Activated T-helper 9 cell treated with anti-CD3 and anti-CD28 coated beads, Interleukin-2, amount 50 U/mL, for 16 hours (primary cell): ENCODE measurements around the gene BSG.
A peak's percentile ranks its signal among the peaks of the same experiment; 100 is the strongest.
"Not testable (repeated sequence)": the region's sequence is repeated elsewhere in the genome, so short reads cannot be mapped to it uniquely, and the experiment has no call there.

Source experiments
- DNase-seq: peaks from one replicate; pipeline ENCODE4 v3.0.0-alpha.2; 2020; ENCODE audit warnings: low read depth

BSG gene

DNA sequence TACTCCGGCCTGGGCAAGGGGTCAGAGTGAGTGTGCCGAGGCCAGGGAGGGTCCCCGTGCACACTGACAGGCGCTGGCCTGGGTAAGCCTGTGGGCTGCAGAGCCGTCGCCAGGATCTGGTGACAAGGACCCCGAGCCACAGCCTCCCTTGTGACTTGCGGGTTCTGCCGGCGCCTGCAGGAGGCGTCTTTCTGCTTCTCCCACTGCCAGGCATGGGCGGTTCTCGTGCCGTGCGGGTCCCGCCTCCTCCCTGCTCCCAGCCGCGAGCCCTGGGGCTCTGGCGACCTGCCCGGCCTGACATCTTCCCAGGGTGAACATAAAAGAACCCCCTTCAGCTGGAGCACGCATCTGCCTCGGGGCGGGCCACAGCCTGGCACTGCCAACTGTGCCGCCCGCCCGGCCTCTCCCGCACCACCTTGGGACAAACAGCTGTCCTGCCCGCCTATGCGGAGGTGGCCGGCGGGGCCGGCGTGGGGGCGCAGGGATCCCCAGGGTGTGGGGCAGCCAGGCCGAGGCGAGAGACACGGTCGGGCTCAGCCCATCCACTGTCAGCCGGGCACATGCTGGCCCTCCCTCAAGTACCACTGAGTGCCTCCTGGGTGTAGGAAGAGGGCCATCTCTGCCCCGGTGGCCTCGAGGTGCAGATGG, 15.8 kb downstream of the BSG start:
- peak; percentile 48 for DNase-seq

DNA sequence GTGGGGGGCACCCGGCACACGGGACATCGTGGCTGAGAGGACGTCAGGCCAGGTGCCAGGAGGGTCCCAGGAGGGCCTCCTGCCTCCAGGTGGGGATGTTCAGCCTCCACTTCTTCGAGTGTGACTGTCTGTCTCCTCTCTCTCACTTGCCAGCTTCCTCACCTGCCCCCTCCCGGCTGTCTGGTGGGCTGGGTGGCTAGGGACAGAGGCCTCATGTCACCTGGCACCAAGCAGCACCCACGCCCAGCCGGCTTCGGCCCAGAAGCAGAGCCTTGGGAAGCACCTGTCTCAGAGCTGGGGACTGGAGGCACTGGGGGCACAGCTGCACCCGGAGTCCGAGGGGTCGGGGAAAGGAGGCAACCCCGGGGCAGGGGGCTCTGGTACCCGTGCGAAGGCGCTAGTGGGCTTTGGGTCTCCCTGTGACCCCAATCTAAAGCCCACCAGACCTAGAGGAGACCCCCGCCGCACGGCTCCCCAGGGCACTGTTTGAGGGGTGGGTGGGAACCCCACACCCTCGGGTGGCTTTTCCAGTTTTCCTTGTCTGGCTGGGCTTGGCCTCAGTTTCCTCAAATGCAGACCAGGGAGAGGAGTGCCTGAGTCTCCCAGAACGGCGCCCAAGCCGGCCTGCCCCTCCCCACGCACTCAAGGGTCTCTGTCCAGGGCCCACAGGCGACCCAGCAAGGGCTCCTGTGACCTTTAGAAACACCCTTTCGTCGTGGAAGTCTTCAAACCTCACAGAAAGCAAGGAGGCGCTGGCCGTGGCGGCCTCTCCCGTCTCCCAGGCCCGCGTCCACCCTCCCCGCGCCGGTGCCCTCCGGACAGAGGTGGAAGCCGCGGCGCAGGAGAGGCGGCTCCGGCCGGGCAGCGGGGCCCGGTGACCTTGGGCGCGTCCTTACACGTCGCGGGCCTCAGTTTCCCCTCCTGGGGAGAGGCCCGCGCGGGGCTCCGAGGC, 16.6 kb downstream of the BSG start:
- no peak for DNase-seq

DNA sequence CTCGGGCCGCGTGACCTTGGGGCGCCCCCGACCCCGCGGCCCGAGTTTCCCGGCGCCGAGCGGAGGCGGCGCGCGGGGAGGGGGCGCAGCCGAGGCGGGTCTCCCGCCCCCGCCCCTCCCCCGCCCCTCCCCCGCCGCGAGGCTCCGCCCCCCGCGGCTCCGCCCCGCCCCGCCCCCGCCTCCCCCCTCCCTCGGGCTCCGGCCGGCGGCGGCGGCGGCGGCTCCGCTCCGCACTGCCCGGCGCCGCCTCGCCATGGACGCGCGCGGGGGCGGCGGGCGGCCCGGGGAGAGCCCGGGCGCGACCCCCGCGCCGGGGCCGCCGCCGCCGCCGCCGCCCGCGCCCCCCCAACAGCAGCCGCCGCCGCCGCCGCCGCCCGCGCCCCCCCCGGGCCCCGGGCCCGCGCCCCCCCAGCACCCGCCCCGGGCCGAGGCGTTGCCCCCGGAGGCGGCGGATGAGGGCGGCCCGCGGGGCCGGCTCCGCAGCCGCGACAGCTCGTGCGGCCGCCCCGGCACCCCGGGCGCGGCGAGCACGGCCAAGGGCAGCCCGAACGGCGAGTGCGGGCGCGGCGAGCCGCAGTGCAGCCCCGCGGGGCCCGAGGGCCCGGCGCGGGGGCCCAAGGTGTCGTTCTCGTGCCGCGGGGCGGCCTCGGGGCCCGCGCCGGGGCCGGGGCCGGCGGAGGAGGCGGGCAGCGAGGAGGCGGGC, 17.4 kb downstream of the BSG start, which contains the start of gene HCN2:
Gene HCN2 (plus strand): TSS at position 189 of the 703 bp plus-strand sequence. CDS start 65 bp downstream, at position 254.
- no peak for DNase-seq

DNA sequence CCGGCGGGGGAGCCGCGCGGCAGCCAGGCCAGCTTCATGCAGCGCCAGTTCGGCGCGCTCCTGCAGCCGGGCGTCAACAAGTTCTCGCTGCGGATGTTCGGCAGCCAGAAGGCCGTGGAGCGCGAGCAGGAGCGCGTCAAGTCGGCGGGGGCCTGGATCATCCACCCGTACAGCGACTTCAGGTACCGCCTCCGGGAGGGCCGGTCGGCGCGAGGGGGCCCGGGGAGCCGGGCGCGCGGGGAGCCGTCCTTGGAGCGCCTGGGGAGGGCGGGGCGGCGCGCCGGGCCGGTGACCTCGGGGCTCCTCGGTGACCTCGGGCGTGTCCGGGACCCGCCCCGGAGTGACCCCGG, 18.0 kb downstream of the BSG start:
- no peak for DNase-seq

DNA sequence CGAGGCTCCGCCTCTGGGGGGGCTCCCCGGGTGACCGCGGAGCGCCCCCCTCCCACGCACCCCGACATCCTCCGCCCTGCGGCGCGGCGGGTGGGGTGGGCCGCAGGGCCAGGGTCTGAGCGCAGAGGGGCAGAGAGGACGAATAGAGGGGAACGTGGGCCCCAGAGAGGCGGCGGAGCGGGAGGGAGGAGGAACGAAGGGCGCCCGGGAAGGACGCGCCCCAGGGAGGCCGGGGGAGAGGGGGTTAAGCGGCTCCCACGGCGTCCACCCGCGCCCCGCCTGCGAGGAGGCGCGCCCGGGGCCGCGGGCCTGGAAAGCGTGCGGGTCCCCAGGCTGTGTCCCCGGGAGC, 18.3 kb downstream of the BSG start:
- DNase-seq: no peak

DNA sequence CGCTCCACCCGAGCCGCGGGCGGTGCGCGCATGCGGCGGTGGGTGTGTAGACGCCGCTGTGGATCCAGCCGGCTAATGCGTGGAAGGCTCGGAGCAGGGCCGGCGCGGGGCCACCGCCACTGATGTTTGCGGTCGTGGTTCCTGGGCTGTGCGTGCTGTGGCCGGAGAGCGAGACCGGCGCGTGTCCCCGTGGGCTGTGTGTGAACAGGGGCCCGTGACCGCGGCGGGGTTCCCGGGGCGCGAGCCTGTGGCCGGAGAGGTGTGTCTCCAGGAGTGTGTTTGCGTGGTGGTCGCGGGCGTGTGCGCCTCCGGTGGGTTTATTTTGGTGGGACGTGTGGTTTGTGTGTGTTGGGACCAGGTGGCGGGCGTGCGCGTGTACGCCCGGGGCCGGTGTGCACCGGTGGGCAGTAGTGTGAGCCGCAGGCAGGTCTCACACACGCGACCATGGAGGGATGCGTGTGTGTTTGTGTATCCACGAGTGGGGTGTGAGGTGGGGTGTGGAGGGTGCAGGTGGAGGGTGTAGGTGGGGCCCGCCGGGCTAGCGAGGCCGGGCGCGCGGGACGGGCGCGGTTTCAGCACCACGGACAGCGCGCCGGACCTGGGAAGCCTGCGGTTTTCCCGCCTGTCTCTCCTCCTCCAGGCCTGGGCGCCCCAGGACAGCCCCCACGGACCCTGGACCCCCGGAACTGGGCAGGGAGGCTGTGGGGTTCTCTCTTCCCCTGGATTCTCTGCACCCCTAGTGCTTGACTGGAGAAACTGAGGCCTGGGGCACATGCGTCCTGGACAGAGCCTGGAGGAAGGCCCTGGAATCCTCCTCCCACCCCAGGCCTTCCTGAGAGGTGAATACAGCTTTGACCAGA, 18.9 kb downstream of the BSG start:
- DNase-seq: no peak

DNA sequence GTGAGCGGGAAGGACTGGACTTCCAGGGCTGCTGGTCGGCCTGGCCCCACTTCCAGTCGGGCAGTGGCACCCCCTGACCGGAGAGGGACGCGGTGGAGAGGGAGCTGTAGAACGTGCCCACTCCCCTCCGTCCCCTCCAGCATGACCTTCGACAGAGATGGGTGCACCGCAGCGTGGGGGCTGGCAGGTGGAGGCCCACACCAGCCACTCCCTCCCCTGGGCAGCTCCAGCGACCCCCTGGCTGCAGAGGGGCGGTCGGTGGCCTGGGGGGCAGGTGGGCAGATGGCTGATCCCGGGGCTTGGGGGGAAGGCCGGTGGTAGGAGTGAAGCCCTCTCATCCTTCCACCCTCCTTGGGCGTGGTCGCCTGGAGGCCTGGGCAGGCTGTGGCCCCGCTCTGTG, 19.7 kb downstream of the BSG start:
- no peak for DNase-seq

DNA sequence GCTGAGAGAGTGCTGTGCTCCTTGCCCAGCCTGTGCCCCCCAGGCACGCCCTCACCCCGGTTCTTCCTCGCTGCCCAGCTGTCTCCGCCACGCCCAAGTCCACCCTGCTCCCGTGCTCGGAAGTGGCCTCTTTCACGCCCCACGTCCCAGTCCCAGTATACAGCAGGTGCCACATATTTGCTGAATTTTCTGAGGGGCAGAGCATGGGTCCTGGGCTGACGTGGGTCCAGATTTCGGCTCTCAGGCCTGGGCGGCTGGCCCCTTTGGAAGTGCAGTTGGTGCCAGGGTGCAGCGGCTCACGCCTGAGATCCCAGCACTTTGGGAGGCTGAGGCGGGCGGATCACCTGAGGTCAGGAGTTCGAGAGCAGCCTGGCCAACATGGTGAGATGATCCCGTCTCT, 20.7 kb downstream of the BSG start:
- DNase-seq: no peak

DNA sequence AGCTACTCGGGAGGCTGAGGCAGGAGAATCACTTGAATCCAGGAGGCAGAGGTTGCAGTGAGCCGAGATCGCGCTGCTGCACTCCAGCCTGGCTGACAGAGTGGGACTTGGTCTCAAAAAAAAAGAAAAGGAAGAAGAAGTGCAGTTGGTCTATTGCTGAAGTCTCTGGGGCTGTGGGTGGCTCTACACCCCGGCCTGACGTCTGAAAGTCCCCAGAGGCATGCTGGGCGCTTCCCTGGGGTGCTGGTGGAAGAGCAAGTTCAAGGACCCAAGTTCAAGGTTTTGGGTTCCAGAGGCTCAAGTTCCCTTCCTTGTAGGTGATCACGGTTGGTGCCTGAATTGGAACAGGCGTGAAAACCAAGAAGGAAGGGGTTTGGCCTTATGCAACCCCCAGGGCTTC, 21.1 kb downstream of the BSG start:
- no peak for DNase-seq

DNA sequence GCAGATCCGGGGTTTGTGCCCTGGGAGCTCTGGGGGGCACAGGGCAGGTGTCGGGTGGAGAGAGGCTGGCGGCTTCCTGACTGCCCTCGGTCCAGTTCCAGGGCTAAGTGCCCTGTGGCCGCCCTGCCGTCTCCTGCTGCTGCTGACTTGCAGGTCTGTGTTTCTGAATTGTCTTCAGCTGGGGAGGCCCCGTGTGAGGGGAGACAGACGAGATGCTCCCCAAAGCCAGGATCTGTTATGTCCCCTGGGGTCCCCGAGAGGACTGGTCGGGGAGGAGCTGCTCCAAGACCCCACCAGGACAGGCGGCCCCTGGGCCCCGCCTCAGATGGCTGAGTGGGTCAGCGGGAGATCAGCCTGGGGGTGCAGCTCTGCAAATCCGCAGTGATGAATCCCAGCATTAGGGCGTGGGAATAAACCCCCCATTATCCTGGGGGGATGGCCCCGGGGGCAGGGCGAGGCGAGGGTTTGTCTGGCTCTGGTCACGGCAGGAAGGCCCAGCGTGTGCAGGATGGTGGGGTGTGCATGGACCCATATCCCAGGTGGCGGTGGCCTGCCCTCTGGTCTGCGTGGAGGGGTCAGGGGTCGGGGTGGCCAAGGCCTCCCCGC, 22.0 kb downstream of the BSG start:
- no peak for DNase-seq

DNA sequence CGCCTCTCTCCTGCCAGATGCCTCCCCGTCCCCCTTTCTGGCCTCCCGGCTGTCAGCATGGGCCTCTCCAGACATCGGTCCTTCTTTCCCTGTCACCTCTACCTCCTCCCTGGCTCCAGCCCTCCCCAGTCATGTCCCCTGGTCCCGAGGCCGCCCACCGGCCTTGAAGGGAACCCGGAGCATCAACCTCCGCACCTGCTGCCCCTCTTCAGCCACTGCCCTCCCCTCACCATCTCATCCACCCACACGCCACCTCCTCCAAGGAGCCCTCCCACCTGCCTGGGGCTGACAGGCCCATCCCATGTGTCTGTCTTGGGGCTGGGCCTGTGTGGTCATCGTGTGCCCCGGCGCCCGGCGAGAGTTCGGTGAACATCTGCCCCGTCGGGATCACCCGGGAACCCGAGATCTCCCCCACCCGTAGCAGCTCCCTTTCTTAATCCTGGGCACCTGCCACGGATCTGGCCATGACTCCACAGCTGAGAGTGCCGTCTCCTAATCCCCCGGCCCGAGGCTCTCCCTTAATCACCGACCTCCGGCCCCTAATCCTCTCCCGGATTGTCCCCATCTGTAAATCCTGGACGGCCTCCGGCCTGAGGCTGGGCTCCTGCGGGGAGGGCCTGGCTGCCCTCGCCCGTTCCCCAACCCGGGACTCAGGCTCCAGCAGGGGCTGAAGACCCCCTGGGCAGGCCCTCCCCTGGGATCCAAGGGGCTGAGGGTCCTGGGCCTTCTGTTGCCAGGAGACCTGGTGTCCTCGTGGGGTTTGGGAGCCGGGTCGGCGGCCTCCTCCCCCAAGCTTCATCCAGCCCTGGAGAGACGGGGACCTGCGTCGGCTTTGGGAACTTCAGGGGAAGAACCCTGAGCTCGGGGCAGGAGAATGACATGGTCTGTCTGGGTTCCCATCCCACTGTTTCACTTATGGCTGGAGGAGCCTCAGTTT, 23.2 kb downstream of the BSG start:
- DNase-seq: no peak

DNA sequence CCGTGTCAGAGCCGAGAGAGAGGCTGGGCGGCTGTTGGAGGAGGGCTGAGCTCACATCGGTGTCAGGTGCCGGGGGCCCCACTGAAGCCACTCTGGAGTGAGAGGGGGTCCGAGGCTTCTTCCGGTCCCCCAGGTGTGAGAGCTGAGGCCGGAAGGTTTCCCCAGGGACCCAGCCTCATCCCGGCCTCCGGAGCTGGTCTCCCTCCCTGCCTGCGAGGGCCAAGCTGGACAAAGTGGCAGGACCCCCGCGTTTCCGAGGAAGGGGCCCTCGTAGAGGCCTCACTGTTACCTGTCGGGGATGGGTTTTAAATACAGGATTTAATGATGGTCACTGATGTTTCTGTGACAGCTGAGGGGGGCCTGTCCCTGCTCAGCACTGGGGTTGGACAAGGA, 23.9 kb downstream of the BSG start:
- no peak for DNase-seq

DNA sequence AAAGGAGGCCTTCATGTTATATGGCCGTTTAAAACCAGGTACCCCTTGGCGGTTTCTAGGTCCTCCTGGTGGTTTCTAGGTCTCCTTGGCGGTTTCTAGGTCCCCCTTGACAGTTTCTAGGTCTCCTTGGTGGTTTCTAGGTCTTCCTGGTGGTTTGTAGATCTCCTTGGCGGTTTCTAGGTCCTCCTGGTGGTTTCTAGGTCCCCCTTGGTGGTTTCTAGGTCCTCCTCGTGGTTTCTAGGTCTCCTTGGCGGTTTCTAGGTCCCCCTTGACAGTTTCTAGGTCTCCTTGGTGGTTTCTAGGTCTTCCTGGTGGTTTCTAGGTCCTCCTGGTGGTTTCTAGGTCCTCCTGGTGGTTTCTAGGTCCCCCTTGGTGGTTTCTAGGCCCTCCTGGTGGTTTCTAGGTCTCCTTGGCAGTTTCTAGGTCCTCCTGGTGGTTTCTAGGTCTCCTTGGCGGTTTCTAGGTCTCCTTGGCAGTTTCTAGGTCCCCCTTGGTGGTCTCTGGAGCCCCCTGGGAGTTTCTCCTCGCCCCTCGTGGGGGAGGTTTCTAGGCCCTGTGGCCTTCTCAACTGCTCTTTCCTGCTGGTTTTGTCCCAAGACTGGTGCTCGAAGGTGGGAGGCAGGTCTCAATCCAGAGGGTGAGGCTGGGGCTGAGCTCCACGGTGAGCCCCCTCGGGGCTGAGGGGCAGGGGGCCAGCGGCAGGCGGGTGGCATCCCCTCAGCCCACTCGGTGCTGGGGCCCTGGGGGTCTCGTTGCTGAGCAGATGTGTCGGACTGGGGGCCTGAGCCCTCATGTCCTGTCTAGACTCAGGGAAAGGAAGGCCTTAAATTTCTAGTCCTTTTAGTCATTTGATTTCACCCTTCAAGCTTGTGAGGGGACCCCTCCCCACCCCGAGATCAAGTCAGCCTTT, 25.3 kb downstream of the BSG start:
- no peak for DNase-seq

DNA sequence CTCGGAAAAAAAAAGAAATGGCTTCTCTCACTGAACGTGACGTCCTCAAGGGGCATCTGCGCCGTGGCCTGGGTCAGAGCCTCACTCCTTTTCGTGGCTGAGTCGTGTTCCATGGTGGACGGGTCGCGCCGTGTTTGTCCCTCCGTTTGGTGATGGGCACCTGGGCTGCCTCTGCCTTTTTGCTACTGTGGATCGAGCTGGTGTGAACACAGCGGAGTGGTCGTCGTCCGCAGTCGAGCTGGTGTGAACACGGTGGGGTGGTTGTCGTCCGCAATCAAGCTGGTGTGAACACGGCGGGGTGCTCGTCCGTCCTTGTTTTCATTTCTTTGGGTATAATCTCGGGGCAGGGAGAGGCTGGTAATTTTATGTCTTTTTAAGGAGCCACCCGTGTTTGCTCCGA, 28.9 kb downstream of the BSG start:
- DNase-seq: no peak

DNA sequence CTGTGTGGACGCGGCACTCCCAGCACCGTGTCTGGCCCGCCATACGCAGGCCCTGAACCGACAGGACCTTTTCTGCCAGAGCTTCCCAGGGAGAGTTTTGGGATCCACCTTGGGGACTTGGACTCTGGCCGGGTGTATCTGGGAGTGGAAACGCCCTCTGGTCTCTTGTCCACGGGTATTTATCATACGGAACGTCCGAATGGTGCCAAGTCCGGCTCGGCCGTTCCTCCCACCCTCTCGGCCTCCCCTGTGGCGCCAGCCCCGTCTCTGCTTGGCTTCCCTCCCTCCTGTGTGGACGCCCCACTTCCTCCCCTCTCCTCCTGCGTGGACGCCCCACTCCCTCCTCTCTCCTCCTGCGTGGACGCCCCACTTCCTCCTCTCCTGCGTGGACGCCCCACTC, 29.4 kb downstream of the BSG start:
- DNase-seq: no peak

DNA sequence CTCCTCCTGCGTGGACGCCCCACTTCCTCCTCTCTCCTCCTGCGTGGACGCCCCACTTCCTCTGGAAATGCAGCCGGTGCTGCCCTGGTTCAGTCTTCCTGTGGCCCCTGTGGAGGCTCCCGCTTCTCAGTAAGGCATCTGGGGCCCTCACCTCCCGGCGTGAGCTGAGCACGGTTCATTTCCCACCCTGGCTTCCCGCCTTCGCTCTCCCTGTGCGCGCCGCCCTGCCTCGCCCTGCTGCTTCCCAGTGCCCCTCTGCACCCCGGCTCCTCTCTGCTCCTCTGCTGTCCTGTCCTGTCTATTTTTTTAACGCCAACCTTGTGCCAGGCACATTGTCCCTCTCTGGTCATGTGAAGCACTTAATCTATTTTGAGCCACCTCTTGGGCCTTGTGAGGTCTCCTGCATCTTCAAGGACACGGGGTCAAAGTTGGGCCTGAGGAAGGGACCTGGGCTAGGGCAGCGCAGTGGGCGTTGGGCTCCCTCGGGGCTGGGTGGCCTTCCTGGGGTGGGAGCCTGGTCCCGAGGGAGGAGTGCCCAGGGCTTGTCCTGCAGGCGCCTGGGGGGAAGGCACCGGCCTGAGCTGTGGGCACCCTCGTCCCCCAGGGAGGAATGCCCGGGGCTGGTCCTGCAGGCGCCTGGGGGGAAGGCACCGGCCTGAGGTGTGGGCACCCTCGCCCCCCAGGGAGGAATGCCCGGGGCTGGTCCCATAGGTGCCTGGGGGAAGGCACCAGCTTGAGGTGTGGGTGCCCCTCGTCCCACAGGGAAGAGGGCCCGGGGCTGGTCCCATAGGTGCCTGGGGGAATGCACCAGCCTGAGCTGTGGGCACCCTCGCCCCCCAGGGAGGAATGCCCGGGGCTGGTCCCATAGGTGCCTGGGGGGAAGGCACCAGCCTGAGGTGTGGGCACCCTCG, 30.2 kb downstream of the BSG start:
- no peak for DNase-seq

DNA sequence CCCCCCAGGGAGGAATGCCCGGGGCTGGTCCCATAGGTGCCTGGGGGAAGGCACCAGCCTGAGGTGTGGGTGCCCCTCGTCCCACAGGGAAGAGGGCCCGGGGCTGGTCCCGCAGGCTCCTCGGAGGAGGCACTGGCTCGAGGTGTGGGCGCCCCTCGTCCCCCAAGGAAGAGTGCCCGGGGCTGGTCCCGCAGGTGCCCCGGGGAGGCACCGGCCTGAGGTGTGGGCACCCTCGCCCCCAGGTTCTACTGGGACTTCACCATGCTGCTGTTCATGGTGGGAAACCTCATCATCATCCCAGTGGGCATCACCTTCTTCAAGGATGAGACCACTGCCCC, 30.9 kb downstream of the BSG start:
- not testable (repeated sequence) for DNase-seq

DNA sequence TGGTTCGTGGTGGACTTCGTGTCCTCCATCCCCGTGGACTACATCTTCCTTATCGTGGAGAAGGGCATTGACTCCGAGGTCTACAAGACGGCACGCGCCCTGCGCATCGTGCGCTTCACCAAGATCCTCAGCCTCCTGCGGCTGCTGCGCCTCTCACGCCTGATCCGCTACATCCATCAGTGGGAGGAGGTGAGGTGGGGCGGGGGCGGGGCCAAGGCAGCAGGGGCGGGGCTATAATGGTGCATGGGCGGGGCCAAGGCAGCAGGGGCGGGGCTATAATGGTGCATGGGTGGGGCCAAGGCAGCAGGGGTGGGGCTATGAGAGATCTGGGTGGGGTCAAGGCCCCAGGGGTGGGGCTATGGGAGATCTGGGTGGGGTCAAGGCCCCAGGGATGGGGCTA, 31.4 kb downstream of the BSG start:
- DNase-seq: not testable (repeated sequence)
